ENCODE data around the gene SFSWAP. TPM values are rescaled to one million over a fixed set of nuclear protein-coding genes. Genes with fewer than 3 reads are reported as not detected.

Gene SFSWAP
- total RNA-seq, 1 experiment from 2014 or later: 48.1 TPM

GRCh38 chr12:131810726-131811125 lies 99.8 kb downstream of the SFSWAP start:
- Histone ChIP-seq H3K23me2 (ENCODE audit: insufficient read length, low read depth, low read length, poor library complexity, severe bottlenecking) (no peaks in the 10 kb centered on the region), H2AFZ (ENCODE audit: low read length) (no peak overlapping the region), H3K56ac (ENCODE audit: insufficient read length, low read depth, low read length) (no peak overlapping the region), H3K79me2 (ENCODE audit: insufficient read depth, low read length) (no peaks in the 10 kb centered on the region), H3K4me1 (ENCODE audit: insufficient read depth, low read length) (no peaks in the 10 kb centered on the region), H3K27ac (ENCODE audit: insufficient read length, low read depth, low read length) (no peak overlapping the region), H3K79me1 (ENCODE audit: insufficient read depth, low read depth, low read length, poor library complexity, severe bottlenecking) (no peaks in the 10 kb centered on the region), H4K91ac (ENCODE audit: insufficient read length, low read depth, low read length) (no peak overlapping the region), H3K23ac (ENCODE audit: insufficient read length, low read depth, low read length) (no peak overlapping the region), H4K8ac (replicated peaks; ENCODE audit: insufficient read length, low read depth, low read length) (no peak overlapping the region), H2BK5ac (ENCODE audit: insufficient read length, low read length) (no peak overlapping the region), H2BK15ac (ENCODE audit: low read depth, low read length) (no peak overlapping the region), H4K5ac (ENCODE audit: insufficient read length, low read depth, low read length) (no peak overlapping the region), H3T11ph (ENCODE audit: low read length) (no peak overlapping the region), H2BK12ac (ENCODE audit: insufficient read length, low read depth, low read length) (no peak overlapping the region), H3K18ac (ENCODE audit: insufficient read length, low read depth, low read length) (no peak overlapping the region), H3K9ac (ENCODE audit: extremely low read depth, insufficient read length, low read length) (no peak overlapping the region), H4K20me1 (ENCODE audit: control insufficient read depth, insufficient read depth, insufficient read length) (no peaks in the 10 kb centered on the region), H2AK5ac (ENCODE audit: insufficient read length, low read length) (no peak overlapping the region), H3K4me2 (ENCODE audit: insufficient read depth, insufficient read length, low read length) (no peak overlapping the region), H2BK120ac (ENCODE audit: low read depth, low read length, poor library complexity, severe bottlenecking) (no peak overlapping the region), H2BK20ac (ENCODE audit: low read depth, low read length, poor library complexity, severe bottlenecking) (no peak overlapping the region), H3K14ac (ENCODE audit: insufficient read depth, low read length) (no peak overlapping the region), H3K4ac (ENCODE audit: low read depth, low read length) (no peak overlapping the region), H3K27me3 (ENCODE audit: insufficient read depth, low read length) (no peaks in the 10 kb centered on the region), H3K9me3 (ENCODE audit: control insufficient read depth, low read depth, low read length) (no peaks in the 10 kb centered on the region)
- H3K4me1 Mint-ChIP-seq: peaks cover 4 to 11% of the 10 kb centered on the region in 2 experiments
- no peak for DNase-seq
- TF ChIP-seq CTCF (conservative IDR thresholded peaks at IDR 0.05): no peak
- WGBS (ENCODE audit: extremely low coverage, insufficient read length, low lambda C conversion rate): no CpG with 5 or more reads among the region's 13 CpGs
- H3K36me3 Mint-ChIP-seq (ENCODE audit: insufficient read depth in 1 of 3, low read depth in 3 of 3): peaks cover 5 to 20% (median 5%) of the 10 kb centered on the region in 3 experiments; a peak in 6 of 7 replicates
- H3K9me3 Mint-ChIP-seq: peaks cover 22 to 24% of the 10 kb centered on the region in 2 experiments
- H3K4me3 Mint-ChIP-seq: no peak overlapping the region
- peaks cover 3% of the 10 kb centered on the region for H3K27me3 Mint-ChIP-seq (ENCODE audit: low read depth)
- peak overlapping the region in 2 of 3 experiments; percentile 77 to 84; a peak in 3 of 7 replicates for H3K27ac Mint-ChIP-seq

All from H9 (cell line).